DND-41 (cell line): ENCODE data around the gene CTDP1.

Source experiments
- CTCF ChIP-seq: IDR thresholded peaks from 2 replicates; pipeline ENCODE4 v1.5.1; 2012; ENCODE audit warnings: borderline replicate concordance, low read length, moderate library complexity, mild to moderate bottlenecking; ENCODE audit not compliant: poor library complexity, severe bottlenecking; ENCODE audit errors: extremely low read depth
- EZH2 ChIP-seq: IDR thresholded peaks from 3 replicates; pipeline ENCODE4 v1.6.1; 2012; ENCODE audit warnings: borderline replicate concordance, low read depth, mild to moderate bottlenecking, moderate library complexity, low read length, inconsistent platforms; ENCODE audit not compliant: severe bottlenecking

- TF ChIP-seq CTCF (no peak), EZH2 (no peak)
These were observed 118.1 kb downstream of the CTDP1 start, which contains the start of gene KCNG2 for GRCh38 chr18:79797518-79798345.
